GM18507 (cell line): ENCODE data around the gene CRACR2A.

ENCODE experiments used
- DNase-seq: peaks from one replicate; pipeline ENCODE4 v3.0.0; 2011; ENCODE audit warnings: low read depth; ENCODE audit not compliant: insufficient read length; ENCODE audit errors: extremely low spot score
- FAIRE-seq: peaks from 2 replicates; lab custom pipeline; 2011; peaks lifted over from hg19 to GRCh38; lab: Jason Lieb, UNC

Gene CRACR2A

DNA sequence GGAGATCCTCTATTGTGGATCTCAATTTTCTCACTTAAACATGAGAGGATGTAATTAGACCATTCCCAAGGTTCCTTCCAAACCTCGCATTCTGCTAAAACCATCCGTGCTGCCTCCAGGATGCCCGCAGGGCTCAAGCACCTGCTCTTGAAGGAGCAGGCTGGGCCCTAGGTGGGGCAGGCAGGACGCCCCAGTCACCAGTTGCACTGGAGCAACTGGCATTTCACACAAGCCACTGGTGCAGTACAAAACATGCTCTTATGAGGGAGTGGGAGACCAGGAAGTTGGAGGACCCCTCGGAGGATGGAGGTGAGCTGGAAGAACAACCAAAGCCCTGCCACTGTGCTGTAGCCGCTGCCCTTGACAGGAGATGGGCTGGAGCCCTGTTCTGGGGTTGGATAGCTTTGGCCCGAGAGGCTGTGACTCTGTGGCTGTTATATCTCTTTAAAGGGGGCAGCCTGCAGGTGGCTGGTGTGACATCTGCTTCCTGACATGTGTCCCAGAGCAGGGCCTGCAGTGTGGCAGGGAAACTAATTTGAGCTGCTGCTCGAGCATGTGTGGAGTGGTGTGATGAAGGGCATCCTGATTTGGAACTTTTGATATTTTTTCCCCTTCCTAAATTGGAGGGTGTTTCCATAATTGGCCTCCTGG, 122.2 kb downstream of the CRACR2A start:
- DNase-seq (no peak), FAIRE-seq (no peak)

GRCh38 chr12:3630111-3630510, 122.8 kb downstream of the CRACR2A start:
- DNase-seq (no peak), FAIRE-seq (no peak)

DNA sequence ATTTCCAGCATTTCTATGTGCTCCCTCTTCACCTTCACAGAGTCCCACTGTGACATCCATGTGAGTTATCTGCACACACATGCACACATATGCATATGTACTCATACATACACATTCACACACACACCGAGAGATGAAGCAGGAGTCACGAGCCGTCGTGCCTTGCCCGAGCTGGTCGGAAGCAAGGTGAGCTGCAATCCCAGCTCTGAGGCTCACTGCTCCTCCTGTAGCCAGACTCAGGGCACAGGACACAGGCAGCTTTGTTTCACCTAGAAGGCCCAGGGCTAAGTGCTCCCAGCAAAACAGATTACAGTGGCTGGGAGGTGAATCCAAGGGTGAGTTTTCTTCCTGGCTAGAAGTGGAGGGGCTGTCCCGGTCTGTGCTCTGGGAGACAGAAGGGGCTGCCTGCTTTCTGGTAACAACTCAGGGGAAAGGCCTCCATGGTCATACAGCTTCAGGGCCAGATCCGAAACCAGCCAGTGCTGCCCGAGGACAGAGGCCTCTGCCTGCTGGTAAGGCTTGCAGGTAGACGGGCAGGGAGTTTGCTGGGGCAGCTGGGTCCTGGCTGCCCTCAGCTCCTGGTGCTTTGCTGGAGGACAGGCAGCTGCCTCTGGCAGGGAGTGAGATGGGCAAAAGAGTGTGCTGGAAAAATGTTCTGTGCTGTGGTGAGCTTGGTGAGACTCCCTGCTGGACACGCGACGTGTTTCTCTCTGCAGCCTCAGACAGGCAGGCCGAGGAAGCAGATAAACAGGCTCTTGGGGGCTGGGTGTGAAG, 123.7 kb downstream of the CRACR2A start:
- DNase-seq (no peak), FAIRE-seq (no peak)

DNA sequence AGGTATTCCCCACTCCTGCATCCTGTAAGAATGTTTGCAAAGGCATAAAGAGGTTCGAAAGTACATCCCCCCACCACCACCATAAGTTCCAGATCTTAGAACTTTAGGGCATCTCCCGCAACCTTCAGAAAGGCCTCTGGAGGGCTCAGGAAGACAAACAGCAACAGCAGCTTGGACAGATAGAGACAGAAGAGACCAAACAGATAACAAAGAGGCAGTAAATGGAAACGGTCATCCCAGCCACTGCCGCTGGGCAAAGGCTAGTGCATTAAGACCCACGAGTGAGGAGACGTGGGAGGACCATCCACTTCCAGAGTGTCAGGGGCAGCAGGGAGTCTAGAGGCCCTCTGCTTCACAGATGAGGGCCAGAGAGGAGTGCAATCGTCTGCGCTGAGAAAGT, 124.3 kb downstream of the CRACR2A start:
- FAIRE-seq (no peak), DNase-seq (no peak)

GRCh38 chr12:3627336-3627735, 125.6 kb downstream of the CRACR2A start:
- FAIRE-seq = no peak
- DNase-seq = no peak

DNA sequence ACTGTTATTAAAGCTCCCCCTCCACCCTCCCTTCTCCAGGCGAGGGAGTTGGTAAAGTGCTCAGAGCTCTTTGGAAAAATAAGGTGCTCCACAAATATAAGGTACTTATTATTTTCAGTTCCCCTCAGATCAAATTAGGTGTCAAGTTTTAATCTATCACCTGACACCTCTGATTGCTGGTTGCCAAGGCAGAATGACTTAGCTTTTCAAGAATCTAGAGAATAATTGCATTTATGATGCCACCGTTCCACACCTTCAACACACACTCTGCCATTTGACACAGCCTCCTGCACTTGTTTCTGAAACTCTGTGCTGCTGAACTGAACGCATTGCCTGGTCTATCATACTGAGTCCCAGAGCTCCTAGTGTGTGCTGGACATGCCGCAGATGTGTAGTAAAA, 128.6 kb downstream of the CRACR2A start:
- FAIRE-seq = no peak

DNA sequence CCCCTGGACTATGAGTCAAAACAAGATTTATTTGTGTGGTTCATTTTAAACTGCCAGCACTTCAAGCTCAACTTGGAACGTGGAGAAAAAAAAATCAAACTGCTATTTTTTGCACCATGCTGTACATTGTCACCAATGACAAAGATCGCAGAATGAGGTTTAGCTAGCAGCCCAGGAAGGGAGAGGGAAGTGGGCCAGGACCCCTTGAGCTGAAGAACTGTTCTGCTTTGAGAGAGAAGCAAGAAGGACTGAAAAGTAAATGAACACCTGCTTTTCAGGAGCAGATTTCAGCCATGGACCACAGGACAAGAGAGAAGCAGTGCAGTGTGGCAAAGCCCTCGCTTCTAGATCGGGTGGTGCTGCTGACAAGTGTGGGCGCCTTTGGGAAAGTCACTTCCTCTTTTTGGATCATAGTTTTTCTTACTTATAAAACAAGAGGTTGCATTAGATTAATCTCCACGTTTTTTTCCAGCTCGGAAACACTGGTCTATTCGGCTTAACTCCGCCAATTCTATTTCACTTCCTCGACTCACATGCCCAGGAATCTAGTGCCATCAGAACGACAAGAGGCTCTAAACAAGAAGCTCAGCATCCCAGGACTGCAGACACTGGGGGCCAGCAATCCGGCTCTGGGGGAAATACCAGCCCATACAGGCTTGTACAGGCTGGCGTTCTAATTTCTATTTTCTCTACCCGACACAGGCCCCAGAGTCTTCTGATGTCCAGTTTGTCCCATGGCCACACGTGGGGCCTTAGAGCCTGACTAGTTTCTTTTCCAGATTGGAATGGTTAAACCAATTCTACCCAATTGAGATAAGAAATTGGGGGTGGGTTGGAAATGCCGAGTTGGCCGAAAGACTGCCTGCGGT, 129.9 kb downstream of the CRACR2A start:
- FAIRE-seq (peak; percentile 18), DNase-seq (no peak)

More for the DNA sequence above, 128.6 kb downstream of the CRACR2A start:
- no peak for DNase-seq

GRCh38 chr12:3622021-3622821, 130.7 kb downstream of the CRACR2A start:
- no peak for DNase-seq
- FAIRE-seq = no peak

GRCh38 chr12:3620856-3621255, 132.1 kb downstream of the CRACR2A start:
- FAIRE-seq (no peak), DNase-seq (no peak)

DNA sequence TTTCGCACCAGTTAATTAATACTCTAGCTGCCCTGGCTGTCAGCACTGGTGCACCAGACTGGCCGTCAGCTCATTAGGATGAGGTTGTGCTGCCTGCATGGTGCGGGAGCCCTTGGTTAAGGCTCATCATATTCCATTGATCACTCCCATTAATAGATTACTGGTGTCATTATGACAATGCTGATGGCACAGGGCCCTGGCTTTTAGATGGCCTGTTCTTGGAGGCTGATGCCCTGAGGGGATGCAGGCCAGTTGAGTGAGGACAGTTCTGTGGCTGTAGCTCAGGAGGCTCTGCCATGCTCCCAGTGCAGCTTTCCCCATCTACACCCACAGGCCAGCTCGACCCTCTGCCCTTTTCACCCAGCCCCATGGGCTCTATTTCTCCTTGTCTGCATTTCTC, 135.3 kb downstream of the CRACR2A start:
- DNase-seq = no peak
- FAIRE-seq = no peak

GRCh38 chr12:3615862-3616261, 137.0 kb downstream of the CRACR2A start:
- FAIRE-seq = no peak

GRCh38 chr12:3614806-3615466, 138.0 kb downstream of the CRACR2A start:
- FAIRE-seq (no peak), DNase-seq (no peak)

More at GRCh38 chr12:3615862-3616261, 137.0 kb downstream of the CRACR2A start:
- DNase-seq = no peak

- FAIRE-seq = no peak
- no peak for DNase-seq
Measured at GRCh38 chr12:3613641-3614395, 139.1 kb downstream of the CRACR2A start.

- no peak for FAIRE-seq
Measured at GRCh38 chr12:3611860-3612703, 140.8 kb downstream of the CRACR2A start.

GRCh38 chr12:3607821-3608220, 145.1 kb downstream of the CRACR2A start:
- DNase-seq (no peak), FAIRE-seq (no peak)

More at GRCh38 chr12:3611860-3612703, 140.8 kb downstream of the CRACR2A start:
- no peak for DNase-seq

DNA sequence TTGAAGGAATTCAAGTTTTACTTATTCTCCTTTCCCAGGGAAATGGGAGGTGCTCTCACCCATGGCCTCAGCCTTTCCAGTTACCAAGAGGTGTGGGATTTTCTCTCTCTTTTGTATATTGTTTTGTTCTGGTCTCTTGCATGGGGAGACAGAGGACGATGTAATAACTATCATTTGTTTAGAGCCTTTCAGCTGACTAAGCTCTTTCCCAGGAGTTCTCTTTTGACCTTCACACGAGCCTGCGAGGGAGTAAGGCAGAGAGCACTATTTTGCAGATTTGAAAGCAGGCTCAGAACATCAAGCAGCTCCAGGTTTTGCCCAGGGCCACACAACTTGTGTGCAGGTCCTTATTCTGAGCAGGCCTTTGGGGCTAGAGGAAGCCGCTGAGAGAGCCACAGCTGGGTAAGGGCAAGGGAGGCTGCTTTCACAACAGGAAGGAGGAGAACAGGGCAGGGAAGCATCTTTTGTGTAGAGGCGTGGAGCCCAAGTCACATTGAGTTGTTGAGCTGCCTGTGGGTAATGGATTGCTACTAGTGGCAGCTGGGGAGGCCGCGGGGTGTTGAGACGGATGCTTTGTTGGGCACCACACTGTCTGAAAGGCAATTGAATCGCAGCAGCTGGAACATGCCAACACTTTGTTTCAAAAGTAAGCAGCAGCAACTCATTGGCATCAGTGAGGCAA, 145.7 kb downstream of the CRACR2A start:
- FAIRE-seq (no peak), DNase-seq (no peak)

DNA sequence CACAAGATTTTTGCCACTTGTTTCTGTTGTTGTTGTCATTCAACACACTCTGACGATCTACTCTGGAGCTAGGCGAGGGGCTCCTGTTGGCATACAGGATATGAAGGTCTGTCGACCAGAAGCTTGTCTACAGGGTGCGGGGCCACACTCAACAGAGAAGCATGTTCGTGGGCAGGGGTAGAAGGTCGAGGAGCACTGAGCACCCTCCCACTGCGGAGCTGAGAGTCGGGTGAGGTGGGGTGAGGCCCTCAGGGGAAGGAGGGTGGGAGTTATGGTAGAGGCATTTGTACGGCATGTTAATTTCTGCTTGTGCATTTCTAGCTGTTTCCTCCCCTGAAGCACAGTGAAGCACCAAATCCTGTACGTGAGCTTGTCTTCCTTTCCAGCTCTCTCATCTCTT, 146.8 kb downstream of the CRACR2A start:
- DNase-seq (no peak), FAIRE-seq (no peak)
